Heart right ventricle (tissue), 16 donors: Measurements from ENCODE around the gene HS6ST1. TPM values are rescaled to one million over a fixed set of nuclear protein-coding genes. Genes with fewer than 3 reads are reported as not detected.

ENCODE experiments used
- ATAC-seq, 8 donors: fragments of 200-7000 bp; cut with Tn5 transposase; one replicate each; pipeline ENCODE4 v1.9.1; 2020; ENCODE audit warnings: mild to moderate bottlenecking in 8 of 8, moderate library complexity in 8 of 8, moderate number of reproducible peaks in 1 of 8
- DNase-seq, 2 donors: peaks; one replicate each; pipeline ENCODE4 v3.0.0-alpha.2; 2020
- H3K27ac ChIP-seq, 10 donors: fragments of 200-600 bp; sonication (generic) in 2 of 10; one replicate each; pipeline versions ENCODE4 v1.5.0 to v1.8.0; 2020 to 2022; ENCODE audit warnings: mild to moderate bottlenecking in 3 of 10
- H3K27me3 ChIP-seq, 7 donors: fragments of 200-600 bp; one replicate each; pipeline ENCODE4 v1.8.0; 2021 to 2022; ENCODE audit warnings: mild to moderate bottlenecking in 2 of 7
- H3K36me3 ChIP-seq, 9 donors: fragments of 200-600 bp; sonication (generic) in 1 of 9; one replicate each; pipeline versions ENCODE4 v1.5.0 to v1.8.0; 2020 to 2022; ENCODE audit warnings: mild to moderate bottlenecking in 2 of 9
- H3K4me1 ChIP-seq, 9 donors: fragments of 200-600 bp; sonication (generic) in 1 of 9; one replicate each; pipeline versions ENCODE4 v1.5.0 to v1.8.0; 2020 to 2022; ENCODE audit warnings: mild to moderate bottlenecking in 4 of 9
- H3K4me3 ChIP-seq, 10 donors: fragments of 200-600 bp; sonication (generic) in 2 of 10; one replicate each; pipeline versions ENCODE4 v1.5.0 to v1.8.0; 2020 to 2022; ENCODE audit warnings: mild to moderate bottlenecking in 7 of 10, moderate library complexity in 2 of 10
- H3K9me3 ChIP-seq, 11 donors: fragments of 200-600 bp in 10 of 11; sonication (generic) in 2 of 11; one replicate each; pipeline versions ENCODE4 v1.5.0 to v1.8.0; 2013 to 2022; ENCODE audit warnings: mild to moderate bottlenecking in 2 of 11, control low read depth in 1 of 11, moderate library complexity in 1 of 11
- WGBS, 2 donors: extraction: QIAGEN DNeasy Blood & Tissue Kit; methylation state at CpG; one replicate each; pipeline ENCODE4 v1.1.7; 2013; ENCODE audit warnings: inconsistent platforms in 1 of 2; 5-methylcytosine and 5-hydroxymethylcytosine counted together
- intact Hi-C, 10 donors: fragments of 100-400 bp; cut with DNase I; formaldehyde crosslinking; loops; one replicate each; pipeline versions ENCODE4 v1.11.1 to v1.14.2; 2022
- polyA plus RNA-seq, 2 donors: library from polyadenylated mRNA; stranded (reverse); fragments of 200-250 nt; gene quantifications; one replicate each; pipeline ENCODE4 v1.2.3, GENCODE V29; 2013
- total RNA-seq, 10 donors: library from RNA; stranded (reverse); fragmentation: NEBNext Ultra II Directional in 3 of 10; extraction: Animal tissue kit (Norgen Biotek cat#: 25700) in 3 of 10; gene quantifications; one replicate each; pipeline versions ENCODE4 v1.2.1 to v1.2.4, GENCODE V29; 2021 to 2023
- TF ChIP-seq, protein P1 (sequence below), 9 donors: fragments of 200-600 bp; sonication (generic) in 2 of 9; IDR thresholded peaks; one replicate each; pipeline versions ENCODE4 v1.5.0 to v1.8.0; 2021 to 2022; ENCODE audit warnings: antibody characterized with exemption in 9 of 9, mild to moderate bottlenecking in 5 of 9, moderate library complexity in 1 of 9
- donor health status: Arrhythmogenic right ventricular cardiomyopathy.
- donor health status: ischemic (EF 13 %, LVEDD 7.1; RV severe dilation, severe dysfunction).
- donor health status: healthy with polysubstance abuse.
- donor health status: DM: no; HTN: yes; CAD: no.
- donor health status: DM: no; HTN: no; CAD: no.
- donor health status: ischemic (EF 25% LVEDD 6.9; RV normal size, moderate dysfunction).
- donor health status: ischemic (EF 25% LVEDD 5.7; RV mildly dilated, moderate dysfunction).
- donor health status: healthy.
- donor health status: DM: yes; HTN: yes; CAD: no.
- donor health status: Ischemic cardiomyopathy.
- donor health status: ischemic (EF 35%, LVEDD 5.7; RV mildly dilated, moderate dysfunction).
- donor health status: nonischemic (EF 11% LVEDD 7.7; RV severe dilation, severe dysfunction).
- donor health status: DM: yes; HTN: yes; CAD: no.
- donor health status: PGD.
- donor health status: ischemic (EF 29% LVEDD 5.4; RV normal size, mild dysfunction).
- donor health status: nonischemic (EF 23%, LVEDD 6.1; RV moderate dilation, normal function).

The HS6ST1 gene
- total and polyA plus RNA-seq, 12 donors, result 10.5 to 51.6 (median 18.2) TPM

DNA sequence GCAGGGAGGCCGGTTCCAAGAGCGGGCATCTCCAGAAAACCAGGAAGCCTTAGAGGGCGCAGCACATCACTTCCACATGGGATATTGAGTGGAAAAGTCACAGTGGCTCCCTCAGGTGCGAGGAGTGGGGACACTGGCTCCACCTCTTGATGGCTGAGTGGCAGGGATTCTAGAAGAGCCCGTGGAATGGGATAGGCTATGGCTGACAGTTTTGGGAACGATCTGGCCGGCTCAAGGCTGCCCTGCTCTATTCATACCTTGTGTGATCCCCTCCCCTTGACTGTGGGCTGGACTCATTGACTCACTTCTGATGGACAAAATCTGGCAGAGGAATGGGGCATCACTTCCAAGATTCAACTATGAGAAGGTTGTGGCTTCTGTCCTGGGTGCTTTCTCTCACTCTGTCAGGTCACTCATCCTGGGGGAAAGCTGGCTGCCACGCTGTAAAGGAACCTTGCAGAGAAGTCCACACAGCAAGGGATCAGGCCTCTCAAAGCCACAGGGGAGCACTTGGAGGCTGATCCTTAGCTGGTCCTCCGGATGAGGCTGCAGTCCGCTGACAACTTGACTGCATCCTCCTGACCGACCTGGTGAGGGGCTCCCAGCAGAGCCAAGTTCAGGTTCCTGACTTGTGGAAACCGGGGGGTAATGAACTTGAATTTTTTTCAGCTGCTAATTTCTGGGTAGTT, 46.7 kb upstream of the HS6ST1 start:
- intact Hi-C loops, result no loop called here
- peaks cover 0 to 7% (median 3%) of the 10 kb centered on the region in 9 donors for H3K4me1 ChIP-seq
- no peak overlapping the region for H3K4me3 ChIP-seq
- no peaks in the 10 kb centered on the region for H3K36me3 ChIP-seq
- ATAC-seq (no peak), DNase-seq (no peak)
- 90 to 95% methylated on average over 12 of the region's 12 CpGs for WGBS, 2 donors
- no peak overlapping the region for H3K27ac ChIP-seq
- no peaks in the 10 kb centered on the region for H3K9me3 ChIP-seq
- H3K27me3 ChIP-seq, result no peaks in the 10 kb centered on the region
- TF ChIP-seq, protein P1, sequence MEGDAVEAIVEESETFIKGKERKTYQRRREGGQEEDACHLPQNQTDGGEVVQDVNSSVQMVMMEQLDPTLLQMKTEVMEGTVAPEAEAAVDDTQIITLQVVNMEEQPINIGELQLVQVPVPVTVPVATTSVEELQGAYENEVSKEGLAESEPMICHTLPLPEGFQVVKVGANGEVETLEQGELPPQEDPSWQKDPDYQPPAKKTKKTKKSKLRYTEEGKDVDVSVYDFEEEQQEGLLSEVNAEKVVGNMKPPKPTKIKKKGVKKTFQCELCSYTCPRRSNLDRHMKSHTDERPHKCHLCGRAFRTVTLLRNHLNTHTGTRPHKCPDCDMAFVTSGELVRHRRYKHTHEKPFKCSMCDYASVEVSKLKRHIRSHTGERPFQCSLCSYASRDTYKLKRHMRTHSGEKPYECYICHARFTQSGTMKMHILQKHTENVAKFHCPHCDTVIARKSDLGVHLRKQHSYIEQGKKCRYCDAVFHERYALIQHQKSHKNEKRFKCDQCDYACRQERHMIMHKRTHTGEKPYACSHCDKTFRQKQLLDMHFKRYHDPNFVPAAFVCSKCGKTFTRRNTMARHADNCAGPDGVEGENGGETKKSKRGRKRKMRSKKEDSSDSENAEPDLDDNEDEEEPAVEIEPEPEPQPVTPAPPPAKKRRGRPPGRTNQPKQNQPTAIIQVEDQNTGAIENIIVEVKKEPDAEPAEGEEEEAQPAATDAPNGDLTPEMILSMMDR (IDR thresholded peaks at IDR 0.05), result no peak

DNA sequence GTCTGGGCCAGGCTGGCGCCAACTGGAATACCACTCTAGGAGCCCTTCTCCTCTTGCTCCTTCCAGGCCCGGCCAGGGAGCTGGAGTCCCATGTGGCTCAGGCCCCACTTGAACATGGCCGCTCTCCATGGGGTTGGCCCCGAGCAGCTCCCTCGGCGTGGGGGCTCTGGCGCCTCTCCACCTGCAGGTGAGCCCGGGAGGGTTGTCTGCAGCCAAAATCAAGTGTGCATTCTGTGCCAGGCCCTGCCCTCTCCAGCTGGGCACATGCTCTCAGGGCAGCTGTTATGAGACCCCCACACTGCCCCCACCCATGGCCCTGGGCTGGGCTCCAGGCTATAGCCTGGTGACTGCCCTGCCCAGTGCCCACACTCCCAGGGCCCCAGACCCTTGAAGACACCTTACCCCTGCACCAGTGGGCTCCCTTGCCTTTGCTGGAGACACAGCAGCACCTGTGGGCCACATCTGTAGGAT, 45.8 kb upstream of the HS6ST1 start:
- Histone ChIP-seq H3K9me3 (no peaks in the 10 kb centered on the region), H3K27ac (no peak overlapping the region), H3K4me1 (peaks cover 0 to 7% (median 2%) of the 10 kb centered on the region in 9 donors), H3K4me3 (no peak overlapping the region), H3K27me3 (no peaks in the 10 kb centered on the region), H3K36me3 (no peaks in the 10 kb centered on the region)
- ATAC-seq, result no peak
- intact Hi-C loops, result no loop called here
- TF ChIP-seq, protein P1 (IDR thresholded peaks at IDR 0.05), result no peak
- 94 to 95% methylated on average over 8 of the region's 8 CpGs for WGBS, 2 donors
- DNase-seq, result no peak

DNA sequence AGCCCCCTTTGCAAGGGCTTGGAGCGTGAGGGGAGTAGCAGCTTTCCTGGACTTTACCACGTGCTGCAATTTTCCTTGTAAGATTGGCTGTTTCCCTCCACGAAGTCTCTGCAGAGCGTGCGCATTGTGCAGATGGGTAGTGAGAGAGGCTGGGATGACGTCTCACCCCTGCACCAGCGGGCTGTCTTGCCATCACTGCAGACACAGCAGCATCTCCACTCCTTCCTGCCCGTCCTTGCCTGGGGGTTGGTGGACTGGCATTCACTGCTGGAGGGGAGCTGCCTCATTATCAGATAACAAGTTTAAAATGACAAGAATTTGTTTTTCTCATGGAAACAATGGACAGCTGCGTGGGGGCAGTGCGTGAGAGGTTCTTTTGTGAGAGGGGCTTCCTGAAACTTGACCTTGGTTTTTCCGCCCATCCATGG, 45.3 kb upstream of the HS6ST1 start:
- Histone ChIP-seq H3K4me1 (peaks cover 0 to 7% (median 0%) of the 10 kb centered on the region in 9 donors), H3K27me3 (no peaks in the 10 kb centered on the region), H3K4me3 (no peak overlapping the region), H3K9me3 (no peaks in the 10 kb centered on the region), H3K27ac (no peak overlapping the region), H3K36me3 (no peaks in the 10 kb centered on the region)
- 76 to 87% methylated on average over 11 of the region's 11 CpGs for WGBS, 2 donors
- no peak for DNase-seq
- TF ChIP-seq, protein P1 (IDR thresholded peaks at IDR 0.05), result no peak
- ATAC-seq, result no peak
- intact Hi-C loops, result no loop called here

DNA sequence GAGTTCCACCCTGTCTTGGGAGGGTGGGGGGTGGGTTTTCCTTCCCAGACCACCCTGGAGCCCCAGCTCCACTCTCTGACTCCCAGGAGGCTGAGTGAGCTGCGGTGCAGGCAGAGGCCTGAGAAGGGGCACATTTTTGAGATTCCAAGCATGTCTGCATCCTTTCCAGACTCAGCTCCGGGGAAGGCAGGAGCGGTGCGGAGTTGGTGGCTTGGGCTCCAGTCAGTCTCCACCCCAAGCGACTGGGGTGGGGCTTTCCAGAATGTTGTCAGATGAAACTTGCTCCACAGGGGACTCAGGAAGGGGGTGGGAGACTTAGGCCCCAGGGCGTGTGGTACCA, 44.2 kb upstream of the HS6ST1 start:
- no peak for DNase-seq
- Histone ChIP-seq H3K9me3 (no peaks in the 10 kb centered on the region), H3K27me3 (no peaks in the 10 kb centered on the region), H3K36me3 (no peaks in the 10 kb centered on the region), H3K4me3 (no peak overlapping the region), H3K4me1 (peaks cover 0 to 7% (median 0%) of the 10 kb centered on the region in 9 donors), H3K27ac (no peak overlapping the region)
- intact Hi-C loops, result no loop called here
- TF ChIP-seq, protein P1 (IDR thresholded peaks at IDR 0.05), result no peak
- 22 to 24% methylated on average over 6 of the region's 6 CpGs for WGBS, 2 donors
- peak in 3 of 8 donors; percentile 33 to 43 (median 37) for ATAC-seq
